HepG2 (cell line): ENCODE measurements around the gene FOXE3. TPM values are rescaled to one million over a fixed set of nuclear protein-coding genes. Genes with fewer than 3 reads are reported as not detected.

Experiments used
- ATAC-seq: fragments of 200-7000 bp; cut with Tn5 transposase; 3 replicates; pipeline ENCODE4 v1.9.1; 2020; ENCODE audit warnings: mild to moderate bottlenecking, moderate library complexity
- BruUV-seq: library from RNA; stranded (reverse); fragments of 400-500 nt; replicated peaks from 2 replicates; lab custom pipeline; 2021; lab: Mats Ljungman, UMichigan
- CTCF ChIA-PET: fragments of 300-600 bp; formaldehyde crosslinking; extraction: SDS; loops from one replicate; lab custom pipeline; 2021; ENCODE audit warnings: low total read pairs, inconsistent platforms, low intra/inter-chr PET ratio; lab: Yijun Ruan, JAX
- POLR2A ChIA-PET: fragments of 350-600 bp; sonication (Branson Sonifier 250); formaldehyde crosslinking; loops from one replicate; lab custom pipeline; 2020; ENCODE audit warnings: antibody characterized with exemption, inconsistent platforms; lab: Yijun Ruan, JAX
- DNase-seq: peaks from one replicate; pipeline ENCODE4 v3.0.0-alpha.2; 2015; ENCODE audit warnings: low spot score
- FAIRE-seq: peaks from 3 replicates; lab custom pipeline; 2011; peaks lifted over from hg19 to GRCh38; lab: Jason Lieb, UNC
- H2AFZ ChIP-seq: one replicate; pipeline ENCODE4 v1.6.1; 2011; ENCODE audit warnings: low read length, inconsistent platforms
- H3K27ac ChIP-seq: fragments of 300-600 bp; 3 replicates; pipeline ENCODE4 v1.8.0; 2011; ENCODE audit warnings: mixed run types, mild to moderate bottlenecking, mixed read lengths, low read length, inconsistent platforms; ENCODE audit not compliant: insufficient read depth; ENCODE audit errors: extremely low read length
- H3K27me3 ChIP-seq, 2 experiments: fragments of 200-600 bp in 1 of 2; 2 replicates in 1 of 2; 3 replicates in 1 of 2; pipeline versions ENCODE4 v1.6.0 to v1.8.0; 2011; ENCODE audit warnings: low read length in 2 of 2, mild to moderate bottlenecking in 2 of 2, moderate library complexity in 2 of 2, inconsistent platforms in 1 of 2; ENCODE audit not compliant: insufficient read depth in 2 of 2, control insufficient read depth in 1 of 2
- H3K36me3 ChIP-seq, 2 experiments: fragments of 200-600 bp in 1 of 2; replicated peaks in 1 of 2; 2 replicates in 1 of 2; 3 replicates in 1 of 2; pipeline versions ENCODE4 v1.5.1 to v1.8.0; 2011; ENCODE audit warnings: low read length in 2 of 2, inconsistent platforms in 1 of 2; ENCODE audit not compliant: insufficient read depth in 2 of 2, control insufficient read depth in 1 of 2
- H3K4me1 ChIP-seq: 2 replicates; pipeline ENCODE4 v1.5.1; 2012; ENCODE audit warnings: low read length, inconsistent platforms; ENCODE audit not compliant: insufficient read depth
- H3K4me2 ChIP-seq: 2 replicates; pipeline ENCODE4 v1.6.0; 2011; ENCODE audit warnings: low read depth, low read length, inconsistent platforms
- H3K4me3 ChIP-seq, 3 experiments: fragments of 200-600 bp in 1 of 3; sonication (generic), shearing (Covaris generic) in 1 of 3; replicated peaks in 1 of 3; 2 replicates each; pipeline ENCODE4 v1.5.1; 2011 to 2016; ENCODE audit warnings: low read length in 3 of 3, inconsistent platforms in 2 of 3, low read depth in 2 of 3, mild to moderate bottlenecking in 2 of 3, control low read depth in 1 of 3, mixed read lengths in 1 of 3; ENCODE audit not compliant: insufficient read depth in 1 of 3
- H3K79me2 ChIP-seq: one replicate; pipeline ENCODE4 v1.6.1; 2011; ENCODE audit warnings: low read length, inconsistent platforms; ENCODE audit not compliant: insufficient read depth
- H3K9ac ChIP-seq: 2 replicates; pipeline ENCODE4 v1.6.0; 2011; ENCODE audit warnings: mild to moderate bottlenecking, low read depth, low read length, inconsistent platforms; ENCODE audit not compliant: insufficient read depth
- H3K9me3 ChIP-seq: 2 replicates; pipeline ENCODE4 v1.5.1; 2012; ENCODE audit warnings: mild to moderate bottlenecking, low read length
- H4K20me1 ChIP-seq: 2 replicates; pipeline ENCODE4 v1.6.0; 2011; ENCODE audit warnings: inconsistent platforms, mild to moderate bottlenecking, low read length, moderate library complexity; ENCODE audit not compliant: insufficient read depth
- CHD2 ChIP-seq: IDR thresholded peaks from 2 replicates; pipeline ENCODE4 v1.6.1; 2011; ENCODE audit warnings: low read depth, low read length, improper control_type of control experiment
- CHD4 ChIP-seq: fragments of 200-600 bp; sonication (generic); IDR thresholded peaks from 2 replicates; pipeline ENCODE4 v1.7.0; 2017; ENCODE audit warnings: mild to moderate bottlenecking, low read length, borderline replicate concordance
- MLXIP ChIP-seq: sonication (generic); formaldehyde crosslinking; IDR thresholded peaks from 2 replicates; pipeline ENCODE4 v1.9.0; 2021; ENCODE audit warnings: missing genetic modification reagents, borderline replicate concordance
- PHF21A ChIP-seq: sonication (generic); formaldehyde crosslinking; IDR thresholded peaks from 2 replicates; pipeline ENCODE4 v1.5.0; 2020; ENCODE audit warnings: mild to moderate bottlenecking, missing genetic modification reagents
- PRMT3 ChIP-seq: sonication (generic); formaldehyde crosslinking; IDR thresholded peaks from 2 replicates; pipeline ENCODE4 v1.8.1; 2022; ENCODE audit warnings: low read depth, mild to moderate bottlenecking, moderate library complexity, missing genetic modification reagents, borderline replicate concordance
- SRY ChIP-seq: sonication (generic); formaldehyde crosslinking; IDR thresholded peaks from 2 replicates; pipeline ENCODE4 v1.8.0; 2022; ENCODE audit warnings: mild to moderate bottlenecking, missing genetic modification reagents
- ZNF235 ChIP-seq: sonication (generic); formaldehyde crosslinking; IDR thresholded peaks from 2 replicates; pipeline ENCODE4 v1.8.1; 2023; ENCODE audit warnings: mild to moderate bottlenecking, missing genetic modification reagents, borderline replicate concordance
- ZNF569 ChIP-seq: sonication (generic); formaldehyde crosslinking; IDR thresholded peaks from 2 replicates; pipeline ENCODE4 v1.5.0; 2020; ENCODE audit warnings: mild to moderate bottlenecking, missing genetic modification reagents, moderate library complexity, borderline replicate concordance
- ZNF775 ChIP-seq: sonication (generic); formaldehyde crosslinking; IDR thresholded peaks from 2 replicates; pipeline ENCODE4 v1.4.0; 2020; ENCODE audit warnings: missing genetic modification reagents, mild to moderate bottlenecking, moderate library complexity, borderline replicate concordance
- ZXDC ChIP-seq: sonication (generic); formaldehyde crosslinking; IDR thresholded peaks from 2 replicates; pipeline ENCODE4 v1.5.0; 2020; ENCODE audit warnings: mild to moderate bottlenecking, missing genetic modification reagents
- WGBS: methylation state at CpG from one replicate; pipeline ENCODE4 v1.1.6; 2017; ENCODE audit warnings: low lambda C conversion rate; 5-methylcytosine and 5-hydroxymethylcytosine counted together
- in situ Hi-C: cut with HindIII; loops from 2 replicates; pipeline ENCODE4 v1.10.0; 2017; ENCODE audit warnings: low pct_unique_long_range_greater_than_20kb; ENCODE audit not compliant: extremely low pct_ligation_motif_present
- intact Hi-C: fragments of 100-400 bp; cut with micrococcal nuclease; formaldehyde crosslinking; loops from one replicate; pipeline ENCODE4 v1.10.0; 2022; ENCODE audit not compliant: unreplicated experiment
- polyA plus RNA-seq, 8 experiments: library from polyadenylated mRNA; depleted of rRNA in 3 of 8; stranded (reverse) in 7 of 8; unstranded in 1 of 8; fragments of >200 nt; fragmentation: Illumina TruSeq in 4 of 8; extraction: Trizol in 4 of 8; gene quantifications; 2 replicates each; pipeline versions ENCODE4 v1.2.1 to v1.2.3, GENCODE V29; 2011 to 2016; ENCODE audit warnings: low read depth in 4 of 8, missing spikeins in 1 of 8, mixed read lengths in 1 of 8; ENCODE audit not compliant: insufficient read depth in 1 of 8
- total RNA-seq, 5 experiments: library from RNA; depleted of rRNA; stranded (reverse); fragments of >200 nt; fragmentation: Illumina TruSeq; extraction: Trizol; gene quantifications; 2 replicates each; pipeline ENCODE4 v1.2.3, GENCODE V29; 2016; ENCODE audit warnings: low read depth in 1 of 5

FOXE3 gene
- total and polyA plus RNA-seq, 2 of the 13 experiments (the other 11 are each of a cell fraction or from before 2014, with no cell fraction given) = not detected

DNA sequence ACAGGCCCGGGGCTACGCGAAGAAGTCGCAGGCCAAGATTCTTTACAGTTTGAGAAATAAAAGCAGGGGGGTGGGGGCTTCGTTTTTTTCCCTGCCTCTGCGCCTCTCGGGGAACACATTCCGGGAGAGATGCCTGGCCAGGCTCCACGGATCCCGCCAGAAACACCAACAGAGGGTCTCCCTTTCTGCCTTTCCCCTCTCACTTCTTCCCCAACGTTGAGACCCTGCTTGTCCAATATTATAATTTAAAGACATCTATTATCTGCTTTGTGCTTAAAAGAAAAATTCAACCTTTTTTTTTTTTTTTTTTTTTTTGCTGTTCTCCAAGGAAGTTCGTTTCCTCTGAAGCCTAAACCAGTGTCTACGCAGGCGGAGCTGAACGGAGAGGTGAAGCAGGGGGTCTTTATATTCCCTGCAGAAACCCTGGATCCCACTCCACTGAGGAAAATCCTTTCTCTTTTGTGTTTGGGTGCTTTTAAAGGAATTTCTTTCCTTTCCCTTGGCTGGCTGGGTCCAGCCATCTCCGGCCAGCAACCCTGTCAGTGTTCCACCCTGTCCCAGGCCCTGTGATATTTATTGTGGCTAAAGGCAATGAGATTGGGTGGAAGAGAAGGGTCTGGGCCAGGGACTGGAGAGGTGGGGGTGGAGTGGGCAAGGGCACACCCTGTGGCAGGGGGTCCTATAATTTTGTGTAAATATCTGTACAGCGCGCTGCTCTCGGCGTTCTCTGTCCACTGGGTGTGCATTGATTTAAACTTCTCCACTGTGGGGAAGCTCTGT, 23.9 kb downstream of the FOXE3 start:
- TF ChIP-seq ZNF235 (CRISPR knock-in tag) (no peak), SRY (CRISPR knock-in tag) (no peak), ZNF569 (no peak), ZXDC (CRISPR knock-in tag) (no peak), CHD2 (no peak), MLXIP (CRISPR knock-in tag) (no peak), PHF21A (CRISPR knock-in tag) (no peak), ZNF775 (CRISPR knock-in tag) (no peak), CHD4 (no peak), PRMT3 (CRISPR knock-in tag) (no peak)
- TF ChIP-seq, all 625 proteins: peak for 0
- WGBS = 54% methylated on average over 20 of the region's 20 CpGs
- FAIRE-seq (no peak), ATAC-seq (no peak), DNase-seq (no peak)
- Histone ChIP-seq H3K9me3 (no peaks in the 10 kb centered on the region), H3K9ac (no peak overlapping the region), H3K4me1 (peaks cover 13% of the 10 kb centered on the region), H2AFZ (no peak overlapping the region), H4K20me1 (peaks cover 2% of the 10 kb centered on the region; the same call in 1 of the 2 replicates), H3K36me3 (no peaks in the 10 kb centered on the region), H3K27me3 (peaks cover 8 to 55% of the 10 kb centered on the region in 2 experiments; a peak in 4 of 5 replicates), H3K4me3 (no peak overlapping the region), H3K79me2 (no peaks in the 10 kb centered on the region), H3K27ac (no peak overlapping the region), H3K4me2 (no peak overlapping the region)
- ChIA-PET CTCF (no interaction called here), POLR2A (no interaction called here)
- in situ Hi-C loops = no loop called here
- no TSS peak for BruUV-seq
- intact Hi-C loops = no loop called here
